Measurements from ENCODE around the gene CEBPE.

DNA sequence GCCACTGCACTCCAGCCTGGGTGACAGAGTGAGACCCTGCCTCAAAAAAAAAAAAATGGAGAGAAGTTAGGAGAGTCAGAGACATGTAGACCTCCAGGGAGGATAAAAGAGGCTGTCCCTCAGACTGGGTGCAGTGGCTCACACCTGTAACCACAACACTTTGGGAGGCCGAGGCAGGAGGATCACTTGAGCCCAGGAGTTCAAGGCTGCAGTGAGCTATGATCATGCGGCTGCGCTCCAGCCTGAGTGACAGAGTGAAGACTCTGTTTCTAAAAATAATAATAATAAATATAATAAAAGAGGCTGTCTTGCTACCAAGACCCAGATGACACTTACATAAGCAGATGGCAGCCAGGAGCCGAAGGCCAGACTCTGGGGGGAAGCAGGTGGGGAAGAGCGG is 45.9 kb upstream of the CEBPE start:
- TF ChIP-seq EZH2 (IDR thresholded peaks at IDR 0.05; ENCODE audit: borderline replicate concordance, insufficient read depth, low read length, poor library complexity, severe bottlenecking) = no peak
- TF ChIP-seq, protein P1, sequence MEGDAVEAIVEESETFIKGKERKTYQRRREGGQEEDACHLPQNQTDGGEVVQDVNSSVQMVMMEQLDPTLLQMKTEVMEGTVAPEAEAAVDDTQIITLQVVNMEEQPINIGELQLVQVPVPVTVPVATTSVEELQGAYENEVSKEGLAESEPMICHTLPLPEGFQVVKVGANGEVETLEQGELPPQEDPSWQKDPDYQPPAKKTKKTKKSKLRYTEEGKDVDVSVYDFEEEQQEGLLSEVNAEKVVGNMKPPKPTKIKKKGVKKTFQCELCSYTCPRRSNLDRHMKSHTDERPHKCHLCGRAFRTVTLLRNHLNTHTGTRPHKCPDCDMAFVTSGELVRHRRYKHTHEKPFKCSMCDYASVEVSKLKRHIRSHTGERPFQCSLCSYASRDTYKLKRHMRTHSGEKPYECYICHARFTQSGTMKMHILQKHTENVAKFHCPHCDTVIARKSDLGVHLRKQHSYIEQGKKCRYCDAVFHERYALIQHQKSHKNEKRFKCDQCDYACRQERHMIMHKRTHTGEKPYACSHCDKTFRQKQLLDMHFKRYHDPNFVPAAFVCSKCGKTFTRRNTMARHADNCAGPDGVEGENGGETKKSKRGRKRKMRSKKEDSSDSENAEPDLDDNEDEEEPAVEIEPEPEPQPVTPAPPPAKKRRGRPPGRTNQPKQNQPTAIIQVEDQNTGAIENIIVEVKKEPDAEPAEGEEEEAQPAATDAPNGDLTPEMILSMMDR (IDR thresholded peaks at IDR 0.05; ENCODE audit: poor library complexity, severe bottlenecking) = no peak
- no peak for TF ChIP-seq POLR2AphosphoS5 (IDR thresholded peaks at IDR 0.05)
- TF ChIP-seq SMC3 (conservative IDR thresholded peaks at IDR 0.05; ENCODE audit: poor library complexity) = no peak
- no peak for TF ChIP-seq EP300 (conservative IDR thresholded peaks at IDR 0.05; ENCODE audit: poor library complexity, severe bottlenecking)
